K562 (cell line): ENCODE results near the gene SERPINE2. TPM values are rescaled to one million over a fixed set of nuclear protein-coding genes. Genes with fewer than 3 reads are reported as not detected.

Experiments
- CXXC5 ChIP-seq: fragments of 250-450 bp; sonication (Bioruptor Pico); IDR thresholded peaks from 2 replicates; pipeline ENCODE4 v1.8.0; 2022; ENCODE audit warnings: inconsistent platforms, mild to moderate bottlenecking, moderate library complexity
- HNRNPK ChIP-seq: fragments of 200-400 bp; formaldehyde crosslinking; IDR thresholded peaks from one replicate; pipeline ENCODE4 v1.6.1; 2018; ENCODE audit warnings: mild to moderate bottlenecking, low read depth, low read length; ENCODE audit not compliant: poor library complexity, severe bottlenecking
- KAT8 ChIP-seq: fragments of 450-650 bp; IDR thresholded peaks from 2 replicates; pipeline ENCODE4 v1.6.1; 2016; ENCODE audit warnings: low read depth, mild to moderate bottlenecking
- KDM4B ChIP-seq, 2 experiments: fragments of 450-650 bp in 1 of 2; sonication (generic) in 1 of 2; IDR thresholded peaks; 2 replicates each; pipeline ENCODE4 v1.6.1; 2016 to 2017; ENCODE audit warnings: borderline replicate concordance in 2 of 2, antibody characterized with exemption in 1 of 2, low read depth in 1 of 2, mild to moderate bottlenecking in 1 of 2
- NEUROD1 ChIP-seq: fragments of 150-350 bp; IDR thresholded peaks from 2 replicates; pipeline ENCODE4 v1.6.1; 2014; ENCODE audit warnings: borderline replicate concordance, low read length, low read depth; ENCODE audit not compliant: partially characterized antibody
- NFYB ChIP-seq: IDR thresholded peaks from 2 replicates; pipeline ENCODE4 v1.6.1; 2011; ENCODE audit warnings: mild to moderate bottlenecking, moderate library complexity; ENCODE audit not compliant: insufficient read length; ENCODE audit errors: extremely low read depth
- ZNF347 ChIP-seq: fragments of 450-650 bp; formaldehyde crosslinking; IDR thresholded peaks from 2 replicates; pipeline ENCODE4 v1.4.0; 2020; ENCODE audit warnings: low read depth, mild to moderate bottlenecking, moderate library complexity
- ZNF584 ChIP-seq: fragments of 200-800 bp; sonication (Bioruptor generic); IDR thresholded peaks from 2 replicates; pipeline ENCODE4 v1.6.1; 2016; ENCODE audit warnings: low read depth, mild to moderate bottlenecking, missing genetic modification characterization, missing compliant biosample characterization
- polyA plus RNA-seq, 8 experiments: library from polyadenylated mRNA; depleted of rRNA in 4 of 8; stranded (reverse) in 5 of 8; unstranded in 3 of 8; fragments of >200 nt; fragmentation: Nextera tagmentation in 2 of 8; fragmentation: Illumina TruSeq in 1 of 8; extraction: Ambion mirVana in 2 of 8; extraction: Trizol in 1 of 8; gene quantifications; 2 replicates each; pipeline versions ENCODE4 v1.2.1 to v1.2.3, GENCODE V29; 2011 to 2014; ENCODE audit warnings: inconsistent platforms in 1 of 8, missing spikeins in 1 of 8
- total RNA-seq, 7 experiments: library from RNA; depleted of rRNA in 6 of 7; stranded (reverse); fragments of >200 nt in 6 of 7; fragmentation: Illumina TruSeq in 2 of 7; extraction: Trizol in 2 of 7; gene quantifications; 2 replicates each; pipeline versions ENCODE4 v1.2.1 to v1.2.3, GENCODE V29; 2011 to 2021; ENCODE audit warnings: low replicate concordance in 1 of 7
- TF ChIP-seq, protein P1 (sequence below): fragments of 200-800 bp; sonication (Bioruptor generic); IDR thresholded peaks from 2 replicates; pipeline ENCODE4 v1.6.1; 2016; ENCODE audit warnings: missing genetic modification characterization, missing compliant biosample characterization

The SERPINE2 gene
- total and polyA plus RNA-seq, 9 of the 15 experiments (the other 6 are each of a cell fraction or from before 2014, with no cell fraction given), result 0.03 to 0.16 (median 0.13) TPM; not detected in 6

DNA sequence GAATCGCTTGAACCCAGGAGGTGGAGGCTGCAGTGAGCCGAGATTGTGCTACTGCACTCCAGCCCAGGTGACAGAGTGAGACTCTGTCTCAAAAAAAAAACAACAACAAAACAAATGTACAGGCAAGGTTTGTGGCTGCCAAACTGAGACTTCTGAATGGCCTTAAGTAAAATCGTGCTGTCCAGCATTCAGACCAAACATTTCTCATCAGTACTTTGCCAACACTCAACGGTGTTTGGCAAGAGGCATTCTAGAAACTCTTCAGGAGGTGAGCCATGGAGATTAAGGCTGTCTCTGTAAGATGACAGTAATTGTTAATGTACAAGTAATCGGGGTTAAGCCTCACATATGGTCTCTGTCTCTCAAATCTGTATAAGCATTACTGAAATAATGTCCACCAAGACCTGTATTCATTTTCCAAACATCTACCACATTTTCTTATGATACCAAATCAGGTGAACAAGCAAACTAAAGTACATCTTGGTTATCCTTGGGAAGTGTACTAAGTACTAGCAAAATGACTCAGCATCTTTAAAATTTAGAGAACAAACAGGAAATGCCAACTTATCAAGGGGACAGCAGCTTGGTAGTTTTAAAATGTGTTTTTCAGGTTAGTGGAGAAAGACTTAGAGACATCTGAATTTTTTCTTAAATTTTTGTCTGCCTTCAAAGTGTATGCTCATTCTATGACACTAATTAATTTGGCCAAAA is 29.3 kb downstream of the SERPINE2 start (continued):
- TF ChIP-seq HNRNPK, result no peak
- TF ChIP-seq NFYB, result no peak
- no peak for TF ChIP-seq CXXC5
- TF ChIP-seq NEUROD1, result no peak
- TF ChIP-seq KAT8, result no peak
- no peak for TF ChIP-seq KDM4B (IDR thresholded peaks at IDR 0.05; ENCODE audit: borderline replicate concordance in 2 of 2, low read depth in 1 of 2)
- TF ChIP-seq ZNF584 (CRISPR knock-in tag), result no peak
- no peak for TF ChIP-seq ZNF347 (CRISPR knock-in tag)
- TF ChIP-seq, protein P1, sequence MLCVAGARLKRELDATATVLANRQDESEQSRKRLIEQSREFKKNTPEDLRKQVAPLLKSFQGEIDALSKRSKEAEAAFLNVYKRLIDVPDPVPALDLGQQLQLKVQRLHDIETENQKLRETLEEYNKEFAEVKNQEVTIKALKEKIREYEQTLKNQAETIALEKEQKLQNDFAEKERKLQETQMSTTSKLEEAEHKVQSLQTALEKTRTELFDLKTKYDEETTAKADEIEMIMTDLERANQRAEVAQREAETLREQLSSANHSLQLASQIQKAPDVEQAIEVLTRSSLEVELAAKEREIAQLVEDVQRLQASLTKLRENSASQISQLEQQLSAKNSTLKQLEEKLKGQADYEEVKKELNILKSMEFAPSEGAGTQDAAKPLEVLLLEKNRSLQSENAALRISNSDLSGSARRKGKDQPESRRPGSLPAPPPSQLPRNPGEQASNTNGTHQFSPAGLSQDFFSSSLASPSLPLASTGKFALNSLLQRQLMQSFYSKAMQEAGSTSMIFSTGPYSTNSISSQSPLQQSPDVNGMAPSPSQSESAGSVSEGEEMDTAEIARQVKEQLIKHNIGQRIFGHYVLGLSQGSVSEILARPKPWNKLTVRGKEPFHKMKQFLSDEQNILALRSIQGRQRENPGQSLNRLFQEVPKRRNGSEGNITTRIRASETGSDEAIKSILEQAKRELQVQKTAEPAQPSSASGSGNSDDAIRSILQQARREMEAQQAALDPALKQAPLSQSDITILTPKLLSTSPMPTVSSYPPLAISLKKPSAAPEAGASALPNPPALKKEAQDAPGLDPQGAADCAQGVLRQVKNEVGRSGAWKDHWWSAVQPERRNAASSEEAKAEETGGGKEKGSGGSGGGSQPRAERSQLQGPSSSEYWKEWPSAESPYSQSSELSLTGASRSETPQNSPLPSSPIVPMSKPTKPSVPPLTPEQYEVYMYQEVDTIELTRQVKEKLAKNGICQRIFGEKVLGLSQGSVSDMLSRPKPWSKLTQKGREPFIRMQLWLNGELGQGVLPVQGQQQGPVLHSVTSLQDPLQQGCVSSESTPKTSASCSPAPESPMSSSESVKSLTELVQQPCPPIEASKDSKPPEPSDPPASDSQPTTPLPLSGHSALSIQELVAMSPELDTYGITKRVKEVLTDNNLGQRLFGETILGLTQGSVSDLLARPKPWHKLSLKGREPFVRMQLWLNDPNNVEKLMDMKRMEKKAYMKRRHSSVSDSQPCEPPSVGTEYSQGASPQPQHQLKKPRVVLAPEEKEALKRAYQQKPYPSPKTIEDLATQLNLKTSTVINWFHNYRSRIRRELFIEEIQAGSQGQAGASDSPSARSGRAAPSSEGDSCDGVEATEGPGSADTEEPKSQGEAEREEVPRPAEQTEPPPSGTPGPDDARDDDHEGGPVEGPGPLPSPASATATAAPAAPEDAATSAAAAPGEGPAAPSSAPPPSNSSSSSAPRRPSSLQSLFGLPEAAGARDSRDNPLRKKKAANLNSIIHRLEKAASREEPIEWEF (CRISPR knock-in tag), result no peak
